Measurements from ENCODE around the gene FURIN. TPM values are rescaled to one million over a fixed set of nuclear protein-coding genes. Genes with fewer than 3 reads are reported as not detected.

The FURIN gene
- total and polyA plus RNA-seq, 8 donors, result 43.6 to 114 (median 61.1) TPM

- DNase-seq, result no peak
- H3K27me3 ChIP-seq, result no peaks in the 10 kb centered on the region
- intact Hi-C loops (cut with DNase I), result no loop called here
- peaks cover 13 to 71% of the 10 kb centered on the region in 2 donors for H3K4me1 ChIP-seq
- ATAC-seq, result no peak
- TF ChIP-seq CTCF (IDR thresholded peaks at IDR 0.05), result no peak
- no peaks in the 10 kb centered on the region for H3K36me3 ChIP-seq
- H3K9me3 ChIP-seq, result no peaks in the 10 kb centered on the region
- H3K27ac ChIP-seq, result no peak overlapping the region
- no peak overlapping the region for H3K4me3 ChIP-seq
These were observed 3.9 kb upstream of the FURIN start for GRCh38 chr15:90864507-90864906.

GRCh38 chr15:90865702-90866101 is 2.7 kb upstream of the FURIN start:
- Histone ChIP-seq H3K27me3 (no peaks in the 10 kb centered on the region), H3K9me3 (no peaks in the 10 kb centered on the region), H3K4me1 (peaks cover 25 to 71% of the 10 kb centered on the region in 2 donors), H3K27ac (no peak overlapping the region), H3K4me3 (no peak overlapping the region), H3K36me3 (no peaks in the 10 kb centered on the region)
- no peak for ATAC-seq
- no peak for DNase-seq
- TF ChIP-seq CTCF (IDR thresholded peaks at IDR 0.05), result no peak
- intact Hi-C loops (cut with DNase I), result no loop called here

GRCh38 chr15:90866161-90866715 is 2.1 kb upstream of the FURIN start:
- peak; percentile 28 for ATAC-seq
- Histone ChIP-seq H3K27me3 (no peaks in the 10 kb centered on the region), H3K9me3 (no peaks in the 10 kb centered on the region), H3K4me1 (peaks cover 27 to 69% of the 10 kb centered on the region in 2 donors), H3K27ac (no peak overlapping the region), H3K4me3 (no peak overlapping the region), H3K36me3 (no peaks in the 10 kb centered on the region)
- intact Hi-C loops (cut with DNase I), result no loop called here
- TF ChIP-seq CTCF (IDR thresholded peaks at IDR 0.05), result no peak
- peak in 1 of 4 donors; percentile 52 for DNase-seq

DNA sequence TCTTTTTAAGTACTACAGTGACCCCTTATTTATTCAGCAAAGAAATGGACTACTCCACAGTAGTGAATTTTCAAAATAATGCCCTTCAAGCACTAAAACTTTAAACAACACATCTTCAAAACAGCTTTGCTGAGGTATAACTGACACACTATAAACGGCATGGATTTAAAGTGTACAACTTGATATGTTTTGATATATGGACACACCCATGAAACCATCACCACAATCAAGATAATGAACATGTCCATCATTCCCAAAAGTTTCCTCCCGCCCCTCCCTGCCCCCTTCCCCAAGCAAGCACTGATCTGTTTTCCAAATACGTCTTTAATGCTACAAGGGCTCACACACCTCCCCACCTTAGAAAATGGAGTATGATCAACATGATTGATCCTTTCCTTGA is 1.6 kb upstream of the FURIN start:
- H3K36me3 ChIP-seq, result no peaks in the 10 kb centered on the region
- TF ChIP-seq CTCF (IDR thresholded peaks at IDR 0.05), result no peak
- intact Hi-C loops (cut with DNase I), result no loop called here
- H3K4me3 ChIP-seq, result no peak overlapping the region
- no peak for ATAC-seq
- no peaks in the 10 kb centered on the region for H3K27me3 ChIP-seq
- H3K9me3 ChIP-seq, result no peaks in the 10 kb centered on the region
- peaks cover 27 to 64% of the 10 kb centered on the region in 2 donors for H3K4me1 ChIP-seq
- DNase-seq, result no peak
- no peak overlapping the region for H3K27ac ChIP-seq

GRCh38 chr15:90869140-90869541 is 753 bp downstream of the FURIN start:
- Histone ChIP-seq H3K27me3 (no peaks in the 10 kb centered on the region), H3K27ac (peak overlapping the region; percentile 96 to 97), H3K9me3 (no peaks in the 10 kb centered on the region), H3K4me1 (peaks cover 41 to 63% of the 10 kb centered on the region in 2 donors), H3K4me3 (no peak overlapping the region), H3K36me3 (no peaks in the 10 kb centered on the region)
- TF ChIP-seq CTCF (IDR thresholded peaks at IDR 0.05), result no peak
- ATAC-seq (no peak), DNase-seq (peak in 1 of 4 donors; percentile 1)
- intact Hi-C loops (cut with DNase I), result no loop called here
